ENCODE measurements around the gene ASB7.

Gene ASB7

DNA sequence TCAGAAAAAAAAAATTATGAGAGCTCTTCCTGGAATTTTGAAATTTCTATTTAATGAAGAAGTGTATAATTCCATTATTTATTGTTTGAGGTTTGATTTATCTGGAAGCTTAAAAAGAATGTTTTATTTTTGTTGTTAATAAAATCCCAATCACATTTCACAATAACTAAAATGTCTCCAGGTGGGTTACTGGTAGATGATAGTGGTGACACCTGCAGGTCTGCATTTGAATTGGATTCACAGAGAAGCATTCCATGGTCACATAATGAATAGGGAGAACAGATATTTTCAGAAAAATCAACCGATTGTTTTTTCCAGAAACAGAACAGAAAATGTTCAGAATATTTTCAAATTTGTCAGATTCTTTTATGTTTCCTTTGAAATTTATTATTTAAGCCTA, 48.3 kb downstream of the ASB7 start:
- Histone ChIP-seq H3K4me1 (ENCODE audit: insufficient read depth, low read length) (no peaks in the 10 kb centered on the region), H3K36me3 (ENCODE audit: insufficient read depth, low read length) (0 out of 2 replicates have a peak, but pooled peaks cover 2% of the 10 kb centered on the region), H3K9ac (ENCODE audit: low read depth, low read length) (no peak overlapping the region), H3K9me3 (ENCODE audit: control insufficient read depth, insufficient read depth, low read length) (no peaks in the 10 kb centered on the region)

DNA sequence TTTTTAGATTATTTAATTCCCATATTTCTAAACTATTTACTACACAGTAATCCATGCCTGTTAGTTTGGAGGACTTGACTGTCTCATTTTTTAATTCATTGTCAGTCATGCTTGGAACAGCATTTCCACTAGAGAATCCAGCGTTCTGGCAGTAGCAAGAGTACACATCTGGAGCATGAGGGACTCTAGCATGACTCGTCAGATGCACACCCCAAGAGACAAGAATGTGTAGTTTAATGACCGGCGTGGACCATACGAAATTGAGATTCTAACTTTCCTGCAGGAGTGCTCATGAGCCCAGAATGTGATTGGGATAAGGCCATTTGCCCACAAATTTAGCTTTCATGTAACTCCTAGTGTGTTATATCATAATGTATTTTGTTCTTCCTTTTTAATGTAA, 48.9 kb downstream of the ASB7 start:
- no peak overlapping the region for H3K9ac ChIP-seq (ENCODE audit: low read depth, low read length)
- H3K4me1 ChIP-seq (ENCODE audit: insufficient read depth, low read length) = no peaks in the 10 kb centered on the region
- H3K9me3 ChIP-seq (ENCODE audit: control insufficient read depth, insufficient read depth, low read length) = no peaks in the 10 kb centered on the region
- H3K36me3 ChIP-seq (ENCODE audit: insufficient read depth, low read length) = 0 out of 2 replicates have a peak, but pooled peaks cover 2% of the 10 kb centered on the region

DNA sequence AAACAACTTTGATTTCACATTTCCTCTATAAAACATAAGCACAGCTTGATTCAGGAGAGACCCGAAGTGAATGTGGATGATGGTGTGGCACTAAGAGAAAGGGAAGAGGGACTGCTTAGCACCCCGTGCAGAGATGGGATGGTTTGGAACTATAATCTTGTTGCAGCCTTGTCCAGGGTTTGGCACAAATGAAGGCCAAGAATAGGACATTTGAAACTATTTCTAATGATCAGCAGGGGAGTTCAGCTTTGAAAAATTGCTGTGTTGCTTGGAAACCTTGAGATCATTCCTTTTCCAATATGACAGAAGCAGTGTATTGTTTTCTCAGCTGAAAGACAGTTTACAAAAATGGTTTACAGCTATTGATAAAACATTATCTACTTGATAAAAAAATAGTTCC, 49.7 kb downstream of the ASB7 start:
- Histone ChIP-seq H3K9me3 (ENCODE audit: control insufficient read depth, insufficient read depth, low read length) (no peaks in the 10 kb centered on the region), H3K9ac (ENCODE audit: low read depth, low read length) (no peak overlapping the region), H3K36me3 (ENCODE audit: insufficient read depth, low read length) (0 out of 2 replicates have a peak, but pooled peaks cover 2% of the 10 kb centered on the region), H3K4me1 (ENCODE audit: insufficient read depth, low read length) (no peaks in the 10 kb centered on the region)

DNA sequence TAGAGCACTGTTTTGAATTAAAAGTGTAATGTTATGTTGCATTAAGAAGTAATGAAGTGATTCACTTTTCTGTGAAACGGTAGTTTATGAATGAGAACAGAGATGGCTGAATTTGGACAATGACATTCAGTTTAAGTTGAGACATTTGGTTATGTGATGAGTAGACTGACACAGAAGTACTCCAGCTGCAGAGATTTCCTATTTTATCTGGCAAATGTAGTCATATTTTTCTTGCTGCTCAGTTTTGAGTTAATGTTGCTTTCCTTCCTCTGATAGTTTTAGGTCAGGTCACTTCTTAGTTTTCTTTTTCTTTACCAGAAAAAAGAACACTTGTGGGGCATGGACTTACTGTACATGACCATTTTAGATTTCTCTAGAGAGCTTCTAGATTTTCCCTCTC, 51.2 kb downstream of the ASB7 start:
- Histone ChIP-seq H3K9ac (ENCODE audit: low read depth, low read length) (no peak overlapping the region), H3K36me3 (ENCODE audit: insufficient read depth, low read length) (0 out of 2 replicates have a peak, but pooled peaks cover 2% of the 10 kb centered on the region), H3K4me1 (ENCODE audit: insufficient read depth, low read length) (no peaks in the 10 kb centered on the region; the same call in 1 of the 2 replicates), H3K9me3 (ENCODE audit: control insufficient read depth, insufficient read depth, low read length) (no peaks in the 10 kb centered on the region)

DNA sequence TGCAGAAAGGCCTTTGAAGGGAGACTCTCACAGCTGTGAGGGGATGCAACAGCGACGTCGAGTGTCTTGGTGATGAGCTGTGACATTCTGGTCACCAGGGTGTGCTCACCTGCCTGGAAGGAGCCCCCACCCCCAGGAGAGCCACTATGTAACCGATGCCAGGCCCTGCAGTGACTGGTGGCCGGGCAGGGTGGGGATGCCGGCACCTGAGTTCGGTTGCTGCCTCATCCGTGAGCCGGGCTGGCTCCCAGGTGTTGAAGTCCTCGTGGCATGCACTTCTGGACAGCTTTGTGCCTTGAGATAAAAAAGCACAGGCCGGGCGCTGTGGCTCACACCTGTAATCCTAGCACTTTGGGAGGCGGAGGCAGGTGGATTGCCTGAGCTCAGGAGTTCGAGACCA, 56.5 kb downstream of the ASB7 start:
- Histone ChIP-seq H3K9me3 (ENCODE audit: control insufficient read depth, insufficient read depth, low read length) (no peaks in the 10 kb centered on the region), H3K9ac (ENCODE audit: low read depth, low read length) (no peak overlapping the region), H3K4me1 (ENCODE audit: insufficient read depth, low read length) (no peaks in the 10 kb centered on the region; the same call in 1 of the 2 replicates), H3K36me3 (ENCODE audit: insufficient read depth, low read length) (no peaks in the 10 kb centered on the region)

DNA sequence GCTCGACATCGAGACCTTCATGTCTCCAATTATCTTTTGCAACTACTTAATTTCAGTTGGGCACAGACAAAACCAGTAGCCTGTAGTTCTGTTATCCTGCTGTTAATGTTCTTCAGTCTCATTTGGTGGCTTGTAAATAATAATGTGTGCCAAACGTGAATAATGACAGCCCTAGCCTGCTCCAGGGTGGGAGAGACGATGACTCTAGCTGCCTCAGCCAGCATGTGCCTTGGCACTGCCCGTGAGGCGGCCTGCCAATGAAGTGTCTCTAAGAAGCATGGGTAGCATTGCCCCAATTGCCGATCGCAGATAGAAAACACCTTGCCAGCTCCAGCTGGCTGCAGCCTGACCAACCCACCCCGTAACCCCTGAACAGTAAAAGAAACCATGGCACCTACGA, 58.8 kb downstream of the ASB7 start:
- Histone ChIP-seq H3K9me3 (ENCODE audit: control insufficient read depth, insufficient read depth, low read length) (no peaks in the 10 kb centered on the region), H3K36me3 (ENCODE audit: insufficient read depth, low read length) (no peaks in the 10 kb centered on the region), H3K9ac (ENCODE audit: low read depth, low read length) (no peak overlapping the region), H3K4me1 (ENCODE audit: insufficient read depth, low read length) (no peaks in the 10 kb centered on the region; the same call in 1 of the 2 replicates)

DNA sequence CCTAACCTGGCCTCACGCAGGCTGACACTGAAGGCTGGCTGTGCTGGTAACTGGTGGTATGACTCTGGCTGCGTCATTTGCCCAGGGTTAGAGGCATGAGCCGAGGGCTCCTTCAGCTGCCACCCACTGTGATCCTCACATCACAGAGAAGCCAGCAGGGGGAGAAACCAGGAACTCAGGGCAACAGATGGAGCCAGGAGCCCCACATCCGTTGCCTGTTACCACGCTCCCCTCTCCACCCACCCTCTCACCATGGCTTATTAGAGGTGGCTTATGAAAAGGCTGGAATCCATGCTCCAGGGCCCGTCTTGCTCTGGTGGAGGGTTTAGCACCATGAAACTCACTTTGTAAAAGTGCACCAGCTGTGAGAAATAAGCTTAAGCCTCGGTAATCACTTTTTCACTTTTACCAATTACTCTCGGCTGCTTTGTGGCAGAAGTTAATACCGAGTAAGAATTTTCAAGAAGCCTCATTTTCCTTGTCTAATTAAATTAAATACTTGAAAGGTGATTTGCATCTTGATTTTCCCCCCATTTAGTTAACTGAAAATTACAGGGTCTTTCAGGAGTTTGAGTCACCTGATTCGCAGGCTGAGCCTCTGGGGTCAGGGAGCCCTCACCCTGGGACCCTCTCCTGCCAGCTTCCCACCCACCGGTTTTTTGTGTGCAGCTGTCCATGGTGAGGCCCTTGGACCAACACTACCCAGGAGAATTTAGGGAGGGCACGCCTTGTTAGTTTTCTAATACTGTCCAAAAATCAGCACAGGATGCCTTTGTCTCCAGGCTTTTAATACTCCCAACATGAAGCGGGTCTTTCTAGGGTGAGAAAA, 60.9 kb downstream of the ASB7 start:
- Histone ChIP-seq H3K36me3 (ENCODE audit: insufficient read depth, low read length) (no peaks in the 10 kb centered on the region), H3K9ac (ENCODE audit: low read depth, low read length) (no peak overlapping the region), H3K9me3 (ENCODE audit: control insufficient read depth, insufficient read depth, low read length) (no peaks in the 10 kb centered on the region), H3K4me1 (ENCODE audit: insufficient read depth, low read length) (no peaks in the 10 kb centered on the region; the same call in 1 of the 2 replicates)

DNA sequence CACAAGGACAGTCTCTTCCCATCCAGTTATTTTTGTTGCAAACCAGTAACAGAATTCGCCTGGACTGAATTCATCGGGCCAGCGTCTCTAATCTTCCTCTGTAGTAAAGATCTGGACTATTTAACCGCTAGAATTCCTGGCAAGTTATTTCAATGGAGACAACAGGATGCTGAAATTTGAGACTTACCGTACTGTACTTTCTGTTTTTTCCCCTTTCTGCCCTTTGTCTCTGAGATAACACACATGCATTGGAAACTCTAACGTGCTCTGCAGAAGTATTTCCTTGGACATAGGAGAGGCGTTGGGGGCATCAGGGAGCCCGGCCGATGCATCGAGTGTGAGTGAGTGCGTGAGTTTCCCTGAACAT, 61.5 kb downstream of the ASB7 start:
- Histone ChIP-seq H3K9ac (ENCODE audit: low read depth, low read length) (no peak overlapping the region), H3K9me3 (ENCODE audit: control insufficient read depth, insufficient read depth, low read length) (no peaks in the 10 kb centered on the region), H3K36me3 (ENCODE audit: insufficient read depth, low read length) (no peaks in the 10 kb centered on the region), H3K4me1 (ENCODE audit: insufficient read depth, low read length) (no peaks in the 10 kb centered on the region; the same call in 1 of the 2 replicates)

DNA sequence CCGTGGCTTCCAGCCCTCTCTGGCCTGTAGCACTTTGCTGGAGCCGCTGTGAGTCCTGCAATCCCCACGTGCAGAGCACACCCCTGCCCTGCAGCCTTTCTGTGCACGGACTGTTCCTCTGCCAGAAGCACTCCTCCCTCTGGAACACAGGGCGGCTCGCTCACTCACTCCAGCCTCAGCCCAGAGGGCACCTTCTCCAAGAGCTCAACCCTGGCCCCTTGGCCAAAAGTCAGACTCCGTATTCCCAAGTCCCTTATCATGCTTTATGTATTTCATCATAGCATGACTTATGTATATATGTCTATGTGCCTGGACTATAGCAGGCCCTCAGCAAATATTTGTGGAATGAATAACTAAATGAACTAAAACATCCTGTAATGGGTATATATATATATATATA, 63.2 kb downstream of the ASB7 start:
- H3K4me1 ChIP-seq (ENCODE audit: insufficient read depth, low read length) = no peaks in the 10 kb centered on the region; the same call in 1 of the 2 replicates
- no peak overlapping the region for H3K9ac ChIP-seq (ENCODE audit: low read depth, low read length)
- no peaks in the 10 kb centered on the region for H3K9me3 ChIP-seq (ENCODE audit: control insufficient read depth, insufficient read depth, low read length)
- H3K36me3 ChIP-seq (ENCODE audit: insufficient read depth, low read length) = no peaks in the 10 kb centered on the region

DNA sequence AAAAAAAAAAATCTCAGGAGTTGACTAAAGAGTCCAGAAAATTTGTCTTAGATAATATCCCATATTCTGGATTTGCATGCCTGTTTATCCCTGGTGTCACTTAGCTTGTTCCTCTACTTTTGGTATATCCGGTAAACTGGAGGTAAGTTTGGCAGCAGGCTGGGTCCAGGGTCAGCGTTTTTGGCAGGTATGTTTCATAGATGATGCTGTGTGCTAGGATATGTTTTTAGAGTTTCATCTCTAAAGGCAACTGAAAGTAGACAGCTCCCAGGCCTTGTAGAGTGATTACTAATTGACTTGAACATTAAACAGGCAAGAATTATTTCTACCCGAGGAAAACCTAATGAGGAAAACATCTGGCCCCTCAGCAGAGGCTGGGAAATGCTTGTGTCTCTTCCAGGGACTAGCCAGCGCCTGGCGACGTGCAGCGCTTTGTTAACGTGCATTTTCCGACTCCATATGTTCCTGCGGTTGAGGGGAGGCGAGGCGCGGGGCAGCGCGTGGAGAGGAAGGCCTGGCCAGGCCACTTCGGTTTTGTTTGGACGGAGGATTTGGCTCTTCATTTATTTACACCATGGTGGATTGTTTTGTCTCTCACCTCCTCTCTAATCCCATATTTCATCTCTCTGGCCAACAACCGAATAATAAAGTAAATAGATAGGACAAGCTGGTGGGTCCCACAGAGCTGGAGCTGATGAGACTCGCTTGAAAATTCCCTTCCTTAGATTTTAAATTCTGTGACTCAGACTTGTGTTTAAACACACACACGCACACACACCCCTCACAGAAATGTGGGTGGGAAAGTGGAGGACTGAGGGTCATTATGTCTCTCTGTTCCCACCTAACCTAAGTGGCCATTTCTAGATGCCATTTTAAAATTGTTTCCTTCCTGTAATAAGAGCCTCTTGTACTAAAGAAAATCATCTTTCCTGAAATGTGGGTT, 65.3 kb downstream of the ASB7 start:
- no peaks in the 10 kb centered on the region for H3K36me3 ChIP-seq (ENCODE audit: insufficient read depth, low read length)
- no peak overlapping the region for H3K9ac ChIP-seq (ENCODE audit: low read depth, low read length)

DNA sequence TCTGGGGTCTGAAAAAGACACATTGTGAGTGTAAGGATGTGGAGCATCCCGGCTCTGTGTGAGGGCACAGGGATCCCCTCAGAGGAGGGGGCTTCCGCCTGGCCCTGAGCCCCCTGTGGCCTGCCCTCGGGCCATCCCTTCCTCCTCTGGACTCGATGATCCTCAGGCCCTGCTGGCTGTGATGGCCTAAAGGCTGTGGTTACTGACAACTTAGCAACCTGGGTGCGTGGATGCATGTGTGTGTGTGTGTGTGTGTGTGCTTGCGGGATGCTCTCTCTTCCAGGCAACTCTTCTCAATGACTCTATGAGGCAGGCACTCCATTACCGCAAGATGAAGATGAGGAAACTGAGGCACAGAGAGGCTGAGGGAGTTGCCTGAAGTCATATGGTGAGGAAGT, 66.0 kb downstream of the ASB7 start:
- Histone ChIP-seq H3K9me3 (ENCODE audit: control insufficient read depth, insufficient read depth, low read length) (no peaks in the 10 kb centered on the region), H3K36me3 (ENCODE audit: insufficient read depth, low read length) (no peaks in the 10 kb centered on the region), H3K4me1 (ENCODE audit: insufficient read depth, low read length) (no peaks in the 10 kb centered on the region), H3K9ac (ENCODE audit: low read depth, low read length) (no peak overlapping the region)

More for the DNA sequence above, 65.3 kb downstream of the ASB7 start:
- Histone ChIP-seq H3K9me3 (ENCODE audit: control insufficient read depth, insufficient read depth, low read length) (no peaks in the 10 kb centered on the region), H3K4me1 (ENCODE audit: insufficient read depth, low read length) (no peaks in the 10 kb centered on the region; the same call in 1 of the 2 replicates)

DNA sequence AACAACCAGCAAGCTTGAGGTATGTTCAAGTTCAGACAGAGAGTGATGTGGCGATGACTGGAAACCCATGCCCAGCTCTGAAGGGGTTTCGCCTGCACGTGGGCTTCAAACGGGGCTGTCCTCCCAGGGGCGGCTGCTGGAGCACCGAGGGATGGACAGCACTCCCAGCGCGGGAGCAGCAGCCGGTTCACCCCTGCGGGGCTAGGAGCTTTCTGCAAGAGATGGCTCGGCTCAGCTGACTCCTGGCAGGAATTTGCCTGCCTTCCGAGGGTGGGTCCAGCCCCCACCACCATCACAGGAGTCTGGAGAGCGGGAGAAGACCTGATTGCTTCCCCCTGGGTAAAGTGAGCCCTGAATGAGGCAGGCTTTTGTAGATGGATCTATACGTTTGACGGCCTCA, 66.9 kb downstream of the ASB7 start:
- Histone ChIP-seq H3K4me1 (ENCODE audit: insufficient read depth, low read length) (no peaks in the 10 kb centered on the region), H3K9ac (ENCODE audit: low read depth, low read length) (no peak overlapping the region), H3K36me3 (ENCODE audit: insufficient read depth, low read length) (no peaks in the 10 kb centered on the region), H3K9me3 (ENCODE audit: control insufficient read depth, insufficient read depth, low read length) (no peaks in the 10 kb centered on the region)

DNA sequence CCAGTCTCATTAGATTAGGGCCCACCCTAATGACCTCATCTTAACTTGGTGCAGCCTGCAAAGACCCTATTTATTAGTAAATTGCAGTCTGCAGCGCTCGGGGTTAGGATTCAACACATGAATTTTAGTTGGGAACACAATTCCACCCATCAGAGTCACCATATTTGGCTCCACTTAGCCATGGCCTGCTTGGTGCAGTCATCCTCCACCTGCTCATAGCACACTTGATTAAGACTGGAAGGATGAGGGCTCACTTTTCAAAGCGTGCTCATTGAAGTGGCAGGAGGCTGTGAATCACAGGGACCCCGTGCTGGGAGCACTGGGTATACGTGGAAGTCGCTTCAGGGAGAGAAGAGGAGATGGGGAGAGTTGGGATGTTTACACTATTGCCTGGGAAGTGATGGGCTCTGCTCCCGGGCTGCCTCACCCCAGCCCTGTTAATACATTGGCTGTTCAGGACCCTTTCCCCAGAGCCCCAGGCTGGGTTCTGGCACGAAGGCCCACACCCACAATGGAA, 68.2 kb downstream of the ASB7 start:
- Histone ChIP-seq H3K36me3 (ENCODE audit: insufficient read depth, low read length) (no peaks in the 10 kb centered on the region), H3K4me1 (ENCODE audit: insufficient read depth, low read length) (no peaks in the 10 kb centered on the region), H3K9ac (ENCODE audit: low read depth, low read length) (no peak overlapping the region), H3K9me3 (ENCODE audit: control insufficient read depth, insufficient read depth, low read length) (no peaks in the 10 kb centered on the region)

DNA sequence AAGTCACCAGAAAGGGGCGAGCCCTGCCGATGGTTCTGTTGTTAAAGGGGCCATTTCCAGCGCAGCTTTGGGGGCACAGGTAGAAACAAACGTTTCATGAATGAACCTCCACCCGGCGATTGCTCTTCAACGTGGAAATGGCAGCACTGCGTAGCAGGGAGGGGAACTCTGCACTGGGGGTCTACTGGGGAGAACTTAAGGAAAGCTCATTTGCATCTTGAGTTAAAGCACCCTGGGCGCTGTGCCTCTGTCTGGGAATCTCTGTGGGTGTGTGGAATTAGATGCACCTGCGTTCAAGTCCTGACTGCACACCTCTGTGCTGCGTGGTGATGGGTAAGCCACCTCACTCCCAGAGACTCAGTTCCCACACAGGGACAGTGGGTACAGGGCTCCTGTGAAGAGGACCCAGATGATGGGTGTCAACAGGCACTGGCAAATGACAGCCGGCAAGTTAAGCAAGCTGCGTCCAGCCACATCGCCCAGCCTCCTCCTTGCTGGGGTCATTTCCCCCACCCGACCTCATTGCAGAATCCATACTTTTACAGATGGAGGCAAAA, 68.8 kb downstream of the ASB7 start:
- H3K36me3 ChIP-seq (ENCODE audit: insufficient read depth, low read length) = no peaks in the 10 kb centered on the region
- no peaks in the 10 kb centered on the region for H3K4me1 ChIP-seq (ENCODE audit: insufficient read depth, low read length)
- H3K9me3 ChIP-seq (ENCODE audit: control insufficient read depth, insufficient read depth, low read length) = no peaks in the 10 kb centered on the region
- no peak overlapping the region for H3K9ac ChIP-seq (ENCODE audit: low read depth, low read length)
